DMS 273 (cell line): ENCODE data around the gene NT5C2.

Experiments
- DNase-seq: peaks from one replicate; lab custom pipeline; 2025; ENCODE audit not compliant: unreplicated experiment; lab: John Stamatoyannopoulos, UW

Gene NT5C2

GRCh38 chr10:103066141-103067098, 126.7 kb downstream of the NT5C2 start:
- DNase-seq, result no peak

GRCh38 chr10:103064956-103065355, 128.1 kb downstream of the NT5C2 start:
- DNase-seq, result no peak

DNA sequence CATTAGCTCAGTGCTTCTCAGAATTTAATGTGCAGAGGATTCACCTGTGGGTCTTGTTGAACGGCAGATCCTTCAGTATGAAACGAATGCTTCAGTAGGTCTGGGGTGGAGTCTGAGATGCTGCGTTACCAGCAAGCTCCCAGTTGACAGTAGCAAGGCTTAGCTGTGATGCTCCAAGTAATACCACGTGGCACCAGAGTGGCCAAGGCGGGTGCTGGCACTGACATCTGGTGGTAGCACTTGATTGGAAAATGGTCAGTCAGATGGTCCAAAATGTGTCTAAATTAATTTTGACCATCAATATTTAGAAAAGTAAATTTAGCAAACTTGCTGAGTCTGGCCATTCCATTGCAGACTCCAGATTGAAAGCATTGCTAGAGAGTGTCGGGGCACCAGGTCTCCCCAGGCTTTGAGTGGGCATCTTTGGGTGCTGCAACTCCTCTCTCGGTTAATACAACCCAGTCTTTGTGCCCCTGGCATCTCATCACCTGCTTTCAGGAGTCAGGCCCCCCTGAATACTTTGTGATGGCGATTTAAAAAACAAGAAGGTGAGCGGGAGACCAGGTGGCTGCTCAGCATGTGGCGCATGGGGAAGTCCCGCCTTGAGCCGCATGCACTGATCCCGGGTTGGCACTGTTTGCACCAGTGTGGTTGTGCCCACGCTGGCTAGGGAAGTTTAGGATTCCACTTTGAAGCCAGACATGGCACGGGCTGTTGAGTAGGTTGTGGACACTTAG, 130.1 kb downstream of the NT5C2 start:
- peak; percentile 31 for DNase-seq

DNA sequence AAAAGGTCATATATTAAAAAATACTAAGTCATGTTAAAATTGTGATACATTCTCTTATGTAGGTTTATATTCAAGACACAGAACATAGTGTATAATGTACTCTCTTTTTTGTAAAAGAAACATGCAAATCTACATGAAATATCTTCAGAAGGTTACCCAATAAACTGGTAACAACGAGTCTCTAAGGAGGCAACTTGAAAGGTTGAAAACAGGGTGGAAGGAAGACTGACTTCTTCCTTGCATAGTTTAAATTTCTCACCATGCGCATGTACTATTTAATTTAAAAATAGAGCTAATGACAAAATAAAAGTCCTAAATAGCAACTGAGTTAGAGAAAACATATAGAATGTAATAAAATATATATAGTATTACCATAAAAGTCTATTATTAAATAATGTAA, 132.5 kb downstream of the NT5C2 start:
- DNase-seq, result no peak

DNA sequence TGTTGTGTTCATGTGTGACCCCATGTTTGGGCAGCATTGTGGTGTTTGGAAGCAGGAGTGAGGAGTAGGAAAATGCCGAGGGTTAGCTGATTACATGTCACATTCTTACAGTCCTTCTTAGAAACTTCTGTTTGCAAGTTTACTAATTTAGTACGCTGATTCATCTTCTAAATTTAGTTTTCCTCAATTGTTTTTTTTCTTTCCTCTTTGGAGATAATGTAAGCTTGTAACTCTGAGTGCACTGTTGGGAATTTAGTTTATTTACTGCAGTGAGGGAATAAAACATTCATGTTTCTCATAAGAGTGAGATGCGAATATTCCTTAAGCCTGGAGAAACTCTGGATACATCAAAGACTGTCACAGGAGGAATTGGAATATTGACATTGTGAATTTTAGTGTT, 135.0 kb downstream of the NT5C2 start:
- no peak for DNase-seq

GRCh38 chr10:103055105-103055504, 138.0 kb downstream of the NT5C2 start:
- no peak for DNase-seq

GRCh38 chr10:103054621-103055020, 138.5 kb downstream of the NT5C2 start:
- no peak for DNase-seq

DNA sequence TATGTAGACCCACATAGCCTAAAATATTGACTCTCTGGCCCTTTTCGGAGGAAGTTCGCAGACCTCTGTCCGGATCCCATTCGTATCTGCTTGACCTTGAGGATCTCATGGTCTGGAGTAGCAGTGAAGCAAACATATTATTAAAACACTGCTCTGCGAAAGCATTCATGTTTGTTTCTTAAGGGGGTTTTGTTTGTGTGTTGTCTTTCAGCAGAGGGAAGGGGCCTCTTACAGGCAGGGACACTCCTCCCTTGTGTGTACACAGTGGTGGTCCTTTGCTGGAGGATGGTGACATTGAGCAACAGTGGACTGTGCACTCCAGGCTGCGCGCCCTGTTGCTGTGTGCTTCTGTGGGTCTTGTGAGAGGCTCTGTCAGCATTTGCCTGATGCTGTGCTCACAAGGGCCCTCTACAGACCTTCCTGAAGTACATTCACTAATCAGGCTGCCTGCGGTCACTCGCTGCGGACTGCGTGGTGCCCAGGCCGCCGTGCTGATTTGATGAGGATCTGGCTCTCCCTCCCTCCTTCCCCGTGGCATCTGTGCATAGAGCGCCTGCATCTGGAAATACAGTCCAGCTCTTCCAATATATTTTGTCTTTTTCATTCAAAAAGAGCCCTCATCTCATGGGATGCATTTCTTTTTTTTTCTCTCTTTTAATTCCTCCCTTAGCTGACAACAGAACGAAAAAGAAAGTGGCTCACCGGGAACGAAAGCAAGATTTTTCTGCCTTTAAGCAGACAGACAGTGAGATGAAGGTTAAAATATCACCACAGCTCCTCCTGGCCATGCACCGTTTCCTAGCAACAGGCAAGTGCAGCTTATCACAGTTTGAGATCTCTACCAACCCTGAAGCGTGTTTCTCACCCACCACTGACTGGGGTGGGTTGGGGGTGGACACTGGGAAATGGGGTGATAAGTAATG, 139.2 kb downstream of the NT5C2 start:
- peak; percentile 10 for DNase-seq

DNA sequence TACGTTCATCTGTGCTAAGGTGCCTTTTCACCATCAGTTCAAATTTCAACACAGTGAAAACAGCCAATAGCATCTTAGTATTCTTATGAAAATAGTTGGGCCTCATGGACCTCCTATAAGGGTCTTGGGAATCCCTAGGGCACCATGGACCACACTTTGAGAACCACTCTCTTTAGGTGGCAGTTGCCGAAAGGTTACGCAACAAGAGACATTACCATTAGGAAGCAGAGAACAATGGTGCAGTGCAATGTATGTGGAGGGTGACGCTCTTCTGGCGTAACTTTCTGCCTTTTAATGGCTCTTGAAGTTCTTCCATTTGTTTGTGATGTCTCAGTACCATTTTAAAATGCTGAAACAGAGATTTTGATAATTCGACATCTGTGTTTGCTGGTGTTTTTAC, 143.8 kb downstream of the NT5C2 start:
- no peak for DNase-seq

- no peak for DNase-seq
Observed at GRCh38 chr10:103047381-103047780, 145.7 kb downstream of the NT5C2 start.

DNA sequence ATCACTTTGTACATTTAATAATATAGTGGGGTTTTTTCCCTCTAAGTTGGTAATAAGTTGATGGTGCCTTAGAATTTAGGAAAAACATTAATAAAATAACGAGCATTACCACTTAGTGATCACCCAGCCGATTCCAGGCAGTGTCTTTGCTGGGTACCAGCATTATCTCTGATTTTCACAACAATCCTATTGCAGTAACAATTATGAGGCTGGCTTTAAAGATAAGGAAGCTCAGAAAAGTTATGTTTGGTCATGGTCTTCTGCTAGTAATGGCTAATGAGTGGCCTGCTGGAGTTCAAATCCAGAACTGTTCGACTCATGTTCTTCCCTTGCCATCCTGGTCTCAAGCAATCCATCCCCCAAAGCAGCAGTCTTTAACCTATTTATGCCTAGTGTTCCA, 147.1 kb downstream of the NT5C2 start:
- no peak for DNase-seq

DNA sequence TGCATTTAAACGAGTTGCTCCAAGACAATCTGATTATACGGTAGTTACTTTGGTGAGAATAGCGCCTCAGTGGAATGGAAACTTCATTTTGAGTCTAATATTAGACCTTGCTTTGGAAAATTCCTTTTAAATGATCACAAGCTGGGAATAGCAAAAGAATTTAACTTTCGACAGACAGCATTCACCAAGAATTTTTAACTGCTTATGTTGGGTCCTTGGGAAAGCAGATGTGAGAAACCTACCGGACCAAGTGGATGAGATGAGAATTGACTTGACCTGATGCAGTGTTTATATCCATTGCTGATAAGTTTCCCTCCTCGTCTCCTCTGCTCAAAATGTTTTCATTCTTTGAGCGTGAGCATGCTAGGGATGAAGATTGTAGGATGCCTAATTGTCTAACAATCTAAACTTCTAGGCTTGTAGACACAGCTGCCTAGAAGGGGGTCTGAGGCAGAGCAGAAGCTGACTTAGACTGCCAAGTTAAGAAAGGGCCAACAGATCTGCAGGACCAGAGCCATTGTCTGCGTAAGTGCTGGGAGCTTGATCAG, 148.1 kb downstream of the NT5C2 start:
- DNase-seq, result no peak

DNA sequence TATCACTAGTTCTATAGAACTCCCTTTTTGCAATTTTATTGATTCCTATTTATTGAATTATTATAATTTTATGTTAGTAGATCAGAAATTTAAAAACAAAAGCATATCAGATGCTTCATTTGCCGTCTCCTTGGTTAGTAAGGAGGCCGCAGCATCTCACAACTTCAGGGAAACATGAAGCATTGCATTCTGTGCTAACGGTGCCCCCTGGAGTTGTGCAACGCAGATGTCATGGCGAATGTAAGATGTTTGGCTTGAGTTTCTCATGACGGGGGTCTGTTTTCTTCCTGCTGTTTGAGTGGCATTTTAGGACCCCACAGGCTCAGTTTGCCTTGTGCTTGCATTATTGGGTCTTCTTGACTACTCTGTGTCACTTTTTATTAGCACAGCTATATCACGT, 150.2 kb downstream of the NT5C2 start:
- no peak for DNase-seq

DNA sequence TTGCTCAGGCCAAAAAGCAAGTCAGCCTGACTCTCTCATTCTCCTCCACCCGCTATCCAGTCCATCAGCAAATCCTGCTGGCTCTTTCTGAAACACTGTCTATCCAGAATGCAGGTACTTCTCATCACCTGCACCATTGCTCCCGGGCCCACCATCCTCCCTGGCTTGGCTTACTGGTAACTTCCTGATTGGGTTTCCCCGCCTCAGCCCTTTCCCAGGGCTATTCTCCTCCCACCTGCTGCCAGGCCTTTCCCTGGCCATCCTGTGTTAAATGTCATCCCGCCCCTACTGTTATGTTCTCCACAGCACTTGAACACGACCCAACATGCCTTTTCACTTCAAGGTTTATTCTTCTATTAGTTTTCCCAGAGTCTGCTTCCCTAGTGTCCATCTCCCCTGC, 150.9 kb downstream of the NT5C2 start:
- DNase-seq, result no peak

DNA sequence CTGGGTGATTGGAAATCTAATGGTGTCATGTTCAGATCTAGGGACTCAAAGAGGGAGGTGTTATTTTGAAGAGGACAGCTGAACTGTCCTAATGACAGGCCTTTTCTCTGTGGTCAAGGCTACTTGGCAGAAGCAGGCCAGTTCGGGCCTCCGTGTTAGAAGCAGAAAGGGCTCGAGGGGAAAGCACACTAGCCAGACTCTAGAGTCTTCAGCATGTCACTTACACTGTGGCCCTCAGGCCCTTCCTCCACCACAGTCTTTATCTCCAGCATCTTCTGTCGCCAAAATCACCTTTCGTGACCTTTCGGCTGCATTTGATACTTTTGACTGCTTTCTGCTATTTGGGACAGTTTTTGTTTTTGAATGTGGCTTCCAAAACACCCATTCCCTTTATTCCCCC, 151.7 kb downstream of the NT5C2 start:
- no peak for DNase-seq

GRCh38 chr10:103040418-103040817, 152.7 kb downstream of the NT5C2 start:
- no peak for DNase-seq

GRCh38 chr10:103038570-103038969, 154.5 kb downstream of the NT5C2 start:
- DNase-seq, result no peak
